Mucosa of stomach (tissue), 1 donor: ENCODE data around the gene THOC1.

ENCODE experiments used
- H3K27me3 ChIP-seq: one replicate; pipeline ENCODE4 v1.7.0; 2013; ENCODE audit warnings: mild to moderate bottlenecking, low read length; ENCODE audit not compliant: control insufficient read depth, insufficient read depth
- H3K36me3 ChIP-seq: one replicate; pipeline ENCODE4 v1.7.0; 2013; ENCODE audit warnings: low read length; ENCODE audit not compliant: control insufficient read depth, insufficient read depth
- H3K4me1 ChIP-seq: one replicate; pipeline ENCODE4 v1.7.0; 2013; ENCODE audit warnings: mild to moderate bottlenecking, low read length; ENCODE audit not compliant: control insufficient read depth, insufficient read depth
- H3K4me3 ChIP-seq: one replicate; pipeline ENCODE4 v1.7.0; 2013; ENCODE audit warnings: low read length
- H3K9ac ChIP-seq: one replicate; pipeline ENCODE4 v1.7.0; 2013; ENCODE audit warnings: mild to moderate bottlenecking, low read length, moderate library complexity
- H3K9me3 ChIP-seq: one replicate; pipeline ENCODE4 v1.7.0; 2013; ENCODE audit warnings: mild to moderate bottlenecking, low read length, moderate library complexity; ENCODE audit not compliant: control insufficient read depth
- donor health status: Pancreatic carcinoma.

The THOC1 gene

DNA sequence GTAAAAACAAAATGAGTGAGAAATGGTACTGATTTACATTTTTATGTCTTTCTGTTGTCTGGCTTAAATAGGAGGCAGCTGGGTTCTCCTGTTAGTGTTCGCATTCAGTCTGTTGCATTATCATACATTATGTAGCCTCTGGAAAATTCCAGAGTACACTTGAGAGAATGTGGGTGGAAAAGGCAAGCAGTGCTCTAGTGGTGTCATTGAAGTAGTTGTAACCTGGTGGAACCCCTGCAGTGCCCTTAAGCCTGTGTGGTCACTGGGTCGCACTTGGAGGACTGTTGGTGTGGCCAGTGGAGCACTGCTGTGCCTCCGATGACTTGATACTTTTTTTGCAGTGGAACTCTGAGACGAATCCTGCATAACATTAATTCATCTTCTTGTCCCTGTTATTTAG lies 57.1 kb downstream of the THOC1 start:
- no peaks in the 10 kb centered on the region for H3K27me3 ChIP-seq
- H3K36me3 ChIP-seq: no peaks in the 10 kb centered on the region

DNA sequence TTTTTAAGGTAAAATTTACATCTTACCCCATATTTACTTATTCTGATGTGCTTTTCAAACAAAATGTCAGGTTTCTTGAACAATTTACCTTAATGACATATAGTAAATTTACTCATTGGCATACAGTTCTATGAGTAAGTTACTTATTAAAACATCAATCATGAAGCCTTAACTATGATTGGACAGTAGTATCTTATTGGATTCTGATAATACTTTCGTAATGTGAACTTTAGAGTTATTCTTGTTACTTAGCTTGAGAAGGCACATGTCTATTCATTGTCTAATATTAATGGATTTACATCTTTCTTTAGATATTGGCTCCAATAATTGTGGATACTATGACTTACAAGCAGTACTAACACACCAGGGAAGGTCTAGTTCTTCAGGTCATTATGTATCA lies 57.8 kb downstream of the THOC1 start:
- Histone ChIP-seq H3K9ac (no peak overlapping the region), H3K9me3 (no peaks in the 10 kb centered on the region), H3K27me3 (no peaks in the 10 kb centered on the region), H3K4me3 (no peak overlapping the region), H3K4me1 (no peaks in the 10 kb centered on the region), H3K36me3 (no peaks in the 10 kb centered on the region)

More for the DNA sequence above, 57.1 kb downstream of the THOC1 start:
- no peaks in the 10 kb centered on the region for H3K4me1 ChIP-seq
- no peak overlapping the region for H3K4me3 ChIP-seq
- H3K9ac ChIP-seq: no peak overlapping the region
- H3K9me3 ChIP-seq: no peaks in the 10 kb centered on the region

DNA sequence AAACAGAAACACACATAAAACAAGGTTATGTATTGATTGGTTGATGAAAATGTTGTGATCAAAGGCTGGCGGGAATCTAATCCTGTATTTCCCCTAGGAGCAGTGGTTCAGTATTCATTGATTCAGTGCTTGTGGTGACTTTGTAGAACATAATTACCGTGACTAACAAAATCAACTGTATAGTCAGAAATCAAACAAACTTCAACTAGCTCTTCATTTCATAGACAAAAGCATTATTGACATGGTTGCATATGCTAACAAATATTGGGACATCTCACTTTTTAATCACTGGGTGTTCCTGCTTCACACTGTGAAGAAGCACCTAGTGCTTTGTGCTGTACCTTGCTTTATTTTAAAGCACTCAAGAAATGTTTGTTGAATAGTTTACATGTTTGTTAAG lies 68.1 kb downstream of the THOC1 start:
- no peaks in the 10 kb centered on the region for H3K36me3 ChIP-seq

DNA sequence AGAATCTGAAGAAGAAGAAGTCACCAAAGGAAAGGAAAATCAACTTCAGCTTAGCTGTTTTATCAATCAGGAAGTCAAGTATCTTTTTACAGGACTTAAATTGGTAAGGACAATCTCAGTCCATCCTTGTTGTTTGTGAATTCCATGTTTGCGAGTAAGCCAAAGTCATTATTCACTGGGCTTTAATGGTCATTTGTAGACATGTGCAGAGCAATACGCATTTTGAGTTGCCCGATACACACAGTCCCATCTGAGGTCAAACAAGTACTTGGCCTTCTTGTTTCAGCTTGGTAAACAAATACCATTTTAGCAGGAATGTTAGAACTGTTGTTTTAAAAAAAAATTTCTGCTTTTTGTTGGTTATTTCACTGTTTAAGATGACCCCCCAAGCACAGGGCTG lies 68.6 kb downstream of the THOC1 start:
- no peak overlapping the region for H3K4me3 ChIP-seq
- H3K9me3 ChIP-seq: no peaks in the 10 kb centered on the region
- H3K27me3 ChIP-seq: no peaks in the 10 kb centered on the region
- no peak overlapping the region for H3K9ac ChIP-seq
- H3K4me1 ChIP-seq: no peaks in the 10 kb centered on the region
- no peaks in the 10 kb centered on the region for H3K36me3 ChIP-seq

More for the DNA sequence above, 68.1 kb downstream of the THOC1 start:
- Histone ChIP-seq H3K4me1 (no peaks in the 10 kb centered on the region), H3K9me3 (no peaks in the 10 kb centered on the region), H3K4me3 (no peak overlapping the region), H3K27me3 (no peaks in the 10 kb centered on the region), H3K9ac (no peak overlapping the region)

DNA sequence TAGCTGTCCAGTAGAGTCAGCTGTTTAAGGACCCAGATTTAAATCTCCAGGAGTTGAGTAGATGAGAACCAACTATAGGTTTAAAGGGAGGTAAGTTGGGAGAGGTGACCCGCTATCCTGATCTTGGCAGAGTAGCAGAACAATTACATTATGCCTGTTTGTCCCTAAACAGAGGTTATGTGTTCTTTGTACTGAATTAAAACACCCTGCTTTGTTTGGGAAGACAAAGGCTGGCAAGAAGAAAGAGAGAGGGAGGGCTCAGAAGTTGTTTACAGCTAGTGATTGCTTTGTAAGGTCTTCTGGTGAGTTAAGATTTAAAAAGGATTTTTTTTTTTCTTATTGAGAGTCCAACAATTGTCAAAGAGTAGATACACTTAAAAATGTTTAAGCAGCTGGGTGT lies 72.2 kb downstream of the THOC1 start:
- no peak overlapping the region for H3K4me3 ChIP-seq
- H3K27me3 ChIP-seq: no peaks in the 10 kb centered on the region
- no peak overlapping the region for H3K9ac ChIP-seq
- no peaks in the 10 kb centered on the region for H3K36me3 ChIP-seq
- H3K9me3 ChIP-seq: no peaks in the 10 kb centered on the region
- no peaks in the 10 kb centered on the region for H3K4me1 ChIP-seq

DNA sequence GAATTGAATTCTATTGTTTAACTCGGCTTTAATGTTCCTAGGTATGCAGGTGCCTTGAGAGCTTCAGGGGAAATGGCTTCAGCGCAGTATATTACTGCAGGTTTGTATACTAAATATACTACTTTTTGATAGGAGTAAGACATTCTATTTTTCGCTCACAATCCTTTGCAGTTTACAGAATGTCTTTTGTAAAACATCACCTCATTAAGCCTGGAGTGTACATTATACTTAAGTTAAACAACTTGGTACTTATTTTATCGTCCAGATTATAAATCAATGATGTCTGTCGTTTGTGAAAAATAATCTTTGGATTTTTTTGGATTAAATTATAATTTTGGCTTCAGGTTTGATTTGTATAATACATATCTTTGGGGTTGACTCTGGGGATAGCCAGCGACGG lies 75.0 kb downstream of the THOC1 start:
- Histone ChIP-seq H3K36me3 (no peaks in the 10 kb centered on the region), H3K4me1 (peaks cover 5% of the 10 kb centered on the region), H3K9me3 (no peaks in the 10 kb centered on the region), H3K27me3 (no peaks in the 10 kb centered on the region), H3K9ac (no peak overlapping the region), H3K4me3 (no peak overlapping the region)

DNA sequence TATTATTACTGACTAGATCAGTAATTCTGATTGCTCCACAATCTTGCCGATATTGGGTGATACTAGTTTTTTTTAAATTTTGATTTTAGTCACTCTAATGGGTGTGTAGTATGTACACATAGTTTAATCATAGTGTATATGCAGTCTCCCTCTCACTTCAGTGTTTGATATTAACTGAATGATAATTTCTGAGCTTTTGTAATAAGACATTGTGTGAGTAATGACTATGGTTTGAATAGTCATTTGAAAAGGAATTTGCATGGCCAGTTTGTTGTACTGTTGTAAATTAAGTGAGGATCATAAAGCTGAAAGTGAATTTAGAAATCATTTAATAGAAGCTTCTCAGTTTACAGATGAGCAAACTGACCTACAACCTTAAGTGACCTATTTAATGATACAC lies 76.1 kb downstream of the THOC1 start:
- no peak overlapping the region for H3K9ac ChIP-seq

DNA sequence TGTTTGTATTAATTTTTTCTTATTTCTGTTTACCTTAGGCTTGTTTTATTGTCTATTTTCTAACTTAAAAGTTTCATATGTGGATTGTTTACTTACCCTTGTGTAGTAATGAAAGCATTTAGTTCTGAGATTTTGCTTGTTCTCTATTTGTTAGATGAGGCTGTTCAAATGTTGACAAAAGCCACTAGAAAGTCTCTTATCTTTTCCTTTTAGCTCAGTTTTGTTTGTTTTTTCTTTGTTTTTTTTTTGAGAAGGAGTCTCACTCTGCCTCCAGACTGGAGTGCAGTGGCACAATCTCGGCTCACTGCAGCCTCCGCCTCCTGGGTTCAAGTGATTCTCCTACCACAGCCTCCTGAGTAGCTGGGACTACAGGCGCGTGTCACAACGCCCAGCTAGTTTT lies 78.6 kb downstream of the THOC1 start:
- Histone ChIP-seq H3K27me3 (no peaks in the 10 kb centered on the region), H3K4me1 (peaks cover 5% of the 10 kb centered on the region), H3K9me3 (no peaks in the 10 kb centered on the region)

More for the DNA sequence above, 76.1 kb downstream of the THOC1 start:
- H3K4me1 ChIP-seq: peaks cover 5% of the 10 kb centered on the region
- no peaks in the 10 kb centered on the region for H3K27me3 ChIP-seq
- H3K36me3 ChIP-seq: no peaks in the 10 kb centered on the region
- H3K9me3 ChIP-seq: no peaks in the 10 kb centered on the region
- H3K4me3 ChIP-seq: no peak overlapping the region

DNA sequence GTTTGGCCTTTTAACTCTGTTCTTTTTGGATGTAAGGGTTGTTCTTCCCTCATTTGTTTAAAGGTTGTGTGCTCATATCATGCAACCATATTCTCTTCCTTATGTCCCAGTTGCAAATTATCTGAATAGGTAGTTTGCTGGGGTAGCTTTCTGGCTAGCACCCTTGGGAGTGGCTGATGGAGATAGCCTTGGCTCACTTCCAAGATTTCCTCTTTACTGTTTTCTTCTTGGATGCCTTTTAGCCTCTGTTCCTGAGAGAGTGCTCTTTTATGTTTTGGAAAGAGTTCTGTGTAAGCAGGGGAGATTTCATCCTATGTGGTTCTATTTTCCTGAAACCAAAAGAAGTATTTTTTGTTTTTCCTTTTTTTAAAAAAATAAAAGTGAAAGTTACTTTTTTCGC lies 84.1 kb downstream of the THOC1 start:
- Histone ChIP-seq H3K9me3 (no peaks in the 10 kb centered on the region), H3K4me3 (no peak overlapping the region), H3K27me3 (no peaks in the 10 kb centered on the region), H3K9ac (no peak overlapping the region), H3K4me1 (no peaks in the 10 kb centered on the region), H3K36me3 (peaks cover 5% of the 10 kb centered on the region)

More for the DNA sequence above, 78.6 kb downstream of the THOC1 start:
- H3K9ac ChIP-seq: no peak overlapping the region
- no peaks in the 10 kb centered on the region for H3K36me3 ChIP-seq
- H3K4me3 ChIP-seq: no peak overlapping the region

DNA sequence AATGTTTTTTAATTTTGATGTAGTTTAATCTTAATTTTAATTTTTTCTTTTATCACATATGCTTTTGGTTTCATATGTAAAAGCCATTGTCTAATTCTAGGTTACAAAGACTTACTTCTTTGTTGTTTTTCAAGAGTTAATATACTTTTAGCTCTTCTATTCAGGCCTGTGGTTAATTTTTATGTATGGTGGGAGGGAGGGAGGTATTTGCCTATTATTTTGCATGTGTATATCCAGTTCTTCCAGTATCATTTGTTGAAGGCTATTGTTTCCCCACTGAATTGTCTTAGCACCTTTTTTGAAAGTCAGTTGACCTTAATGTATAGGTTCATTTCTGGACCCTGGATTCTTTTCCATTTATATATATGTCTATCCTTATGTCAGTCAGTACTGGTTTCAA lies 86.1 kb downstream of the THOC1 start:
- Histone ChIP-seq H3K4me1 (no peaks in the 10 kb centered on the region), H3K36me3 (peaks cover 5% of the 10 kb centered on the region), H3K9ac (no peak overlapping the region), H3K9me3 (no peaks in the 10 kb centered on the region), H3K27me3 (no peaks in the 10 kb centered on the region), H3K4me3 (no peak overlapping the region)

DNA sequence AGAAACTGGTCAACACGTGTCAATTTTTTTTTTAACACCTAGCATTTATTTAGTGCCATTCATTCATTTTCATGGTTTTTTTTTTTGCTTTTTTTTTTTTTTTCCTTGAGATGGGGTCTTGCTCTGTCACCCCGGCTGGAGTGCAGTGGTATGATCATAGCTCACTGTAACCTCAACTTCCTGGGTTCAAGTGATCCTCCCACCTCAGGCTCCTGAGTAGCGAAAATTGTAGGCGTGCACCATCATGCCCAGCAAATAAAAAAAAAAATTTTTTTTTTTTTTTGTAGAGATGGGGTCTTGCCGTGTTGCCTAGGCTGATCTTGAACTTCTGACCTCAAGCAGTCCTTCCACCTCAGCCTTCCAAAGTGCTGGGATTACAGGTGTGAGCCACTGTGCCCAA lies 88.3 kb downstream of the THOC1 start:
- Histone ChIP-seq H3K9me3 (no peaks in the 10 kb centered on the region), H3K36me3 (peaks cover 5% of the 10 kb centered on the region), H3K4me1 (no peaks in the 10 kb centered on the region), H3K9ac (no peak overlapping the region), H3K27me3 (no peaks in the 10 kb centered on the region), H3K4me3 (no peak overlapping the region)

DNA sequence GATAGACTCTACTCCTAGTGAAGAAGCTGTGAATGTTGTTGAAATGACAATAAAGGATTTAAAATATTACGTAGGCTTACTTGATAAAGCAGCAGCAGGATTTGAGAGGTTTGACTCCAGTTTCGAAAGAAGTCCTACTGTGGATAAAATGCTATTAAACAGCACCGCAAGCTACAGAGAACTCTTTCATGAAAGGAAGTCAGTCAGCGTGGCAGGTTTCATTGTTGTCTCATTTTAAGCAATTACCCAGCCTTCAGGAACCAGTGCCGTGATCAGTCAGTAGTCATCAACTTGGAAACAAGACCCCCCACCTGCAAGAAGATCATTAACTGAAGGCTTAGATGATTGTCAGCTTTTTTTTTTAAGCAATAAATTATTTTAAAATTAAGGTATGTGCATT lies 95.5 kb downstream of the THOC1 start:
- Histone ChIP-seq H3K36me3 (no peaks in the 10 kb centered on the region), H3K4me1 (no peaks in the 10 kb centered on the region), H3K27me3 (no peaks in the 10 kb centered on the region), H3K9me3 (no peaks in the 10 kb centered on the region), H3K4me3 (no peak overlapping the region), H3K9ac (no peak overlapping the region)
